H9 (cell line): Measurements from ENCODE around the gene SH2B2. TPM values are rescaled to one million over a fixed set of nuclear protein-coding genes. Genes with fewer than 3 reads are reported as not detected.

Experiments
- DNase-seq: peaks from one replicate; pipeline ENCODE4 v3.0.0-alpha.2; 2017
- H2AFZ ChIP-seq: one replicate; pipeline ENCODE4 v1.6.1; 2013; ENCODE audit warnings: mild to moderate bottlenecking, low read length, control low read depth, moderate library complexity
- H2AK5ac ChIP-seq: 2 replicates; pipeline ENCODE4 v1.6.1; 2013; ENCODE audit warnings: low read length, control low read depth, mixed read lengths; ENCODE audit not compliant: insufficient read length
- H2BK120ac ChIP-seq: one replicate; pipeline ENCODE4 v1.6.1; 2013; ENCODE audit warnings: low read depth, mild to moderate bottlenecking, low read length, control low read depth, inconsistent platforms; ENCODE audit not compliant: poor library complexity, severe bottlenecking
- H2BK12ac ChIP-seq: 2 replicates; pipeline ENCODE4 v1.6.1; 2013; ENCODE audit warnings: low read length, control low read depth, mixed read lengths, low read depth; ENCODE audit not compliant: insufficient read length
- H2BK15ac ChIP-seq: 2 replicates; pipeline ENCODE4 v1.6.1; 2013; ENCODE audit warnings: low read depth, low read length, control low read depth
- H2BK20ac ChIP-seq: one replicate; pipeline ENCODE4 v1.6.1; 2013; ENCODE audit warnings: low read depth, mild to moderate bottlenecking, low read length, control low read depth, inconsistent platforms; ENCODE audit not compliant: poor library complexity, severe bottlenecking
- H2BK5ac ChIP-seq: 2 replicates; pipeline ENCODE4 v1.6.1; 2013; ENCODE audit warnings: low read length, control low read depth, mixed read lengths; ENCODE audit not compliant: insufficient read length
- H3K14ac ChIP-seq: 2 replicates; pipeline ENCODE4 v1.6.1; 2013; ENCODE audit warnings: low read length, control low read depth; ENCODE audit not compliant: insufficient read depth
- H3K18ac ChIP-seq: 2 replicates; pipeline ENCODE4 v1.6.1; 2013; ENCODE audit warnings: low read depth, mild to moderate bottlenecking, mixed read lengths, low read length, control low read depth; ENCODE audit not compliant: insufficient read length
- H3K23ac ChIP-seq: 2 replicates; pipeline ENCODE4 v1.6.1; 2013; ENCODE audit warnings: low read length, control low read depth, mixed read lengths, low read depth; ENCODE audit not compliant: insufficient read length
- H3K23me2 ChIP-seq: 2 replicates; pipeline ENCODE4 v1.6.1; 2013; ENCODE audit warnings: low read depth, mild to moderate bottlenecking, mixed read lengths, low read length, control low read depth; ENCODE audit not compliant: insufficient read length, poor library complexity, severe bottlenecking
- H3K27ac ChIP-seq: 2 replicates; pipeline ENCODE4 v1.5.1; 2013; ENCODE audit warnings: low read length, control low read depth, mixed read lengths, low read depth; ENCODE audit not compliant: insufficient read length
- H3K27me3 ChIP-seq: 2 replicates; pipeline ENCODE4 v1.6.1; 2013; ENCODE audit warnings: low read length, control low read depth, inconsistent platforms; ENCODE audit not compliant: insufficient read depth
- H3K4ac ChIP-seq: 2 replicates; pipeline ENCODE4 v1.6.1; 2013; ENCODE audit warnings: low read depth, mild to moderate bottlenecking, control low read depth, inconsistent platforms, low read length, moderate library complexity
- H3K4me1 ChIP-seq: 2 replicates; pipeline ENCODE4 v1.6.1; 2013; ENCODE audit warnings: low read length, control low read depth, inconsistent platforms; ENCODE audit not compliant: insufficient read depth
- H3K4me2 ChIP-seq: 2 replicates; pipeline ENCODE4 v1.6.1; 2013; ENCODE audit warnings: low read length, control low read depth, mixed read lengths; ENCODE audit not compliant: insufficient read length, insufficient read depth
- H3K56ac ChIP-seq: 2 replicates; pipeline ENCODE4 v1.6.1; 2013; ENCODE audit warnings: low read depth, mild to moderate bottlenecking, mixed read lengths, low read length, control low read depth; ENCODE audit not compliant: insufficient read length
- H3K79me1 ChIP-seq: 2 replicates; pipeline ENCODE4 v1.6.1; 2013; ENCODE audit warnings: low read depth, mild to moderate bottlenecking, moderate library complexity, low read length, control low read depth, inconsistent platforms; ENCODE audit not compliant: insufficient read depth, poor library complexity, severe bottlenecking
- H3K79me2 ChIP-seq: 2 replicates; pipeline ENCODE4 v1.6.1; 2013; ENCODE audit warnings: low read length, control low read depth, inconsistent platforms; ENCODE audit not compliant: insufficient read depth
- H3K9ac ChIP-seq: 2 replicates; pipeline ENCODE4 v1.6.1; 2013; ENCODE audit warnings: low read length, control low read depth, mixed read lengths; ENCODE audit not compliant: insufficient read length; ENCODE audit errors: extremely low read depth
- H3K9me3 ChIP-seq: one replicate; pipeline ENCODE4 v1.6.1; 2013; ENCODE audit warnings: low read depth, low read length, inconsistent platforms; ENCODE audit not compliant: control insufficient read depth
- H3T11ph ChIP-seq: one replicate; pipeline ENCODE4 v1.6.1; 2013; ENCODE audit warnings: mild to moderate bottlenecking, low read length, control low read depth, inconsistent platforms
- H4K20me1 ChIP-seq: one replicate; pipeline ENCODE4 v1.6.1; 2013; ENCODE audit not compliant: control insufficient read depth, insufficient read length, insufficient read depth
- H4K5ac ChIP-seq: 2 replicates; pipeline ENCODE4 v1.6.1; 2013; ENCODE audit warnings: low read depth, mild to moderate bottlenecking, mixed read lengths, low read length, control low read depth; ENCODE audit not compliant: insufficient read length
- H4K8ac ChIP-seq: replicated peaks from 2 replicates; pipeline ENCODE4 v1.6.1; 2013; ENCODE audit warnings: low read length, control low read depth, mixed read lengths, low read depth; ENCODE audit not compliant: insufficient read length
- H4K91ac ChIP-seq: 2 replicates; pipeline ENCODE4 v1.6.1; 2013; ENCODE audit warnings: low read depth, mild to moderate bottlenecking, moderate library complexity, mixed read lengths, low read length, control low read depth; ENCODE audit not compliant: insufficient read length
- H3K27ac Mint-ChIP-seq, 3 experiments: 2 replicates in 2 of 3; 3 replicates in 1 of 3; pipeline ENCODE4 v1.8.0; 2020 to 2021; ENCODE audit warnings: mixed read lengths in 3 of 3, mild to moderate bottlenecking in 1 of 3, moderate library complexity in 1 of 3
- H3K27me3 Mint-ChIP-seq: 2 replicates; pipeline ENCODE4 v1.8.0; 2021; ENCODE audit warnings: low read depth, mild to moderate bottlenecking, moderate library complexity, mixed read lengths
- H3K36me3 Mint-ChIP-seq, 3 experiments: 2 replicates in 2 of 3; 3 replicates in 1 of 3; pipeline ENCODE4 v1.8.0; 2020 to 2021; ENCODE audit warnings: low read depth in 3 of 3, mixed read lengths in 3 of 3; ENCODE audit not compliant: insufficient read depth in 1 of 3
- H3K4me1 Mint-ChIP-seq, 2 experiments: 2 replicates each; pipeline ENCODE4 v1.8.0; 2020; ENCODE audit warnings: mixed read lengths in 2 of 2
- H3K4me3 Mint-ChIP-seq, 2 experiments: 2 replicates in 1 of 2; 3 replicates in 1 of 2; pipeline ENCODE4 v1.8.0; 2020 to 2021; ENCODE audit warnings: mild to moderate bottlenecking in 2 of 2, mixed read lengths in 2 of 2, moderate library complexity in 1 of 2
- H3K9me3 Mint-ChIP-seq, 2 experiments: 2 replicates in 1 of 2; 3 replicates in 1 of 2; pipeline ENCODE4 v1.8.0; 2020; ENCODE audit warnings: mild to moderate bottlenecking in 2 of 2, mixed read lengths in 2 of 2, moderate library complexity in 1 of 2
- CTCF ChIP-seq: fragments of 200-600 bp; sonication (generic); conservative IDR thresholded peaks from 3 replicates; pipeline ENCODE4 v1.8.0; 2021; ENCODE audit warnings: antibody characterized with exemption, mild to moderate bottlenecking
- WGBS: extraction: QIAGEN DNeasy Blood & Tissue Kit; methylation state at CpG from one replicate; pipeline ENCODE4 v1.1.7; 2013; ENCODE audit warnings: missing lambda C conversion rate, low lambda C conversion rate, mixed read lengths; ENCODE audit not compliant: insufficient read length; ENCODE audit errors: extremely low coverage; 5-methylcytosine and 5-hydroxymethylcytosine counted together
- total RNA-seq: library from RNA; stranded (reverse); gene quantifications from 2 replicates; pipeline ENCODE4 v1.2.1, GENCODE V29; 2021

SH2B2 gene
- total RNA-seq, 1 experiment from 2014 or later, result 10.4 TPM

GRCh38 chr7:102272917-102273748 is 13.5 kb upstream of the SH2B2 start:
- H3K27me3 Mint-ChIP-seq, result peaks cover 1% of the 10 kb centered on the region; the same call in 1 of the 2 replicates
- no peak overlapping the region for H3K4me2 ChIP-seq
- no peaks in the 10 kb centered on the region for H3K36me3 Mint-ChIP-seq
- H3K79me1 ChIP-seq, result no peaks in the 10 kb centered on the region
- H3K4me1 ChIP-seq, result no peaks in the 10 kb centered on the region
- H3K14ac ChIP-seq, result no peak overlapping the region
- H3T11ph ChIP-seq, result no peak overlapping the region
- no peak overlapping the region for H3K56ac ChIP-seq
- no peak for DNase-seq
- no peak overlapping the region for H2AK5ac ChIP-seq
- H4K8ac ChIP-seq, result no peak overlapping the region
- H3K27ac ChIP-seq, result no peak overlapping the region
- no peak overlapping the region for H2AFZ ChIP-seq
- H2BK120ac ChIP-seq, result no peak overlapping the region
- no peak for TF ChIP-seq CTCF
- H2BK12ac ChIP-seq, result no peak overlapping the region
- no peak overlapping the region for H2BK5ac ChIP-seq
- no peaks in the 10 kb centered on the region for H4K20me1 ChIP-seq
- peaks cover 3 to 6% of the 10 kb centered on the region in 2 experiments for H3K4me1 Mint-ChIP-seq
- H3K27ac Mint-ChIP-seq, result no peak overlapping the region
- H2BK15ac ChIP-seq, result no peak overlapping the region
- no peak overlapping the region for H3K23ac ChIP-seq
- H4K5ac ChIP-seq, result no peak overlapping the region
- no peak overlapping the region for H2BK20ac ChIP-seq
- H3K4ac ChIP-seq, result no peak overlapping the region
- no peak overlapping the region for H3K18ac ChIP-seq
- H4K91ac ChIP-seq, result no peak overlapping the region
- H3K4me3 Mint-ChIP-seq, result no peak overlapping the region
- H3K9ac ChIP-seq, result no peak overlapping the region
- whole genome bisulfite sequencing, result no CpG with 5 or more reads among the region's 16 CpGs
- no peaks in the 10 kb centered on the region for H3K79me2 ChIP-seq
- no peaks in the 10 kb centered on the region for H3K9me3 ChIP-seq
- H3K23me2 ChIP-seq, result no peaks in the 10 kb centered on the region
- no peaks in the 10 kb centered on the region for H3K9me3 Mint-ChIP-seq
- no peaks in the 10 kb centered on the region for H3K27me3 ChIP-seq
